ENCODE measurements around the gene P2RY8.

GRCh38 chrX:1487401-1487800 is 49.6 kb downstream of the P2RY8 start:
- TF ChIP-seq, protein P1, sequence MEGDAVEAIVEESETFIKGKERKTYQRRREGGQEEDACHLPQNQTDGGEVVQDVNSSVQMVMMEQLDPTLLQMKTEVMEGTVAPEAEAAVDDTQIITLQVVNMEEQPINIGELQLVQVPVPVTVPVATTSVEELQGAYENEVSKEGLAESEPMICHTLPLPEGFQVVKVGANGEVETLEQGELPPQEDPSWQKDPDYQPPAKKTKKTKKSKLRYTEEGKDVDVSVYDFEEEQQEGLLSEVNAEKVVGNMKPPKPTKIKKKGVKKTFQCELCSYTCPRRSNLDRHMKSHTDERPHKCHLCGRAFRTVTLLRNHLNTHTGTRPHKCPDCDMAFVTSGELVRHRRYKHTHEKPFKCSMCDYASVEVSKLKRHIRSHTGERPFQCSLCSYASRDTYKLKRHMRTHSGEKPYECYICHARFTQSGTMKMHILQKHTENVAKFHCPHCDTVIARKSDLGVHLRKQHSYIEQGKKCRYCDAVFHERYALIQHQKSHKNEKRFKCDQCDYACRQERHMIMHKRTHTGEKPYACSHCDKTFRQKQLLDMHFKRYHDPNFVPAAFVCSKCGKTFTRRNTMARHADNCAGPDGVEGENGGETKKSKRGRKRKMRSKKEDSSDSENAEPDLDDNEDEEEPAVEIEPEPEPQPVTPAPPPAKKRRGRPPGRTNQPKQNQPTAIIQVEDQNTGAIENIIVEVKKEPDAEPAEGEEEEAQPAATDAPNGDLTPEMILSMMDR (IDR thresholded peaks at IDR 0.05; ENCODE audit: low read depth, low read length, poor library complexity, severe bottlenecking): no peak
- no peak for TF ChIP-seq EZH2phosphoT487 (IDR thresholded peaks at IDR 0.05; ENCODE audit: borderline replicate concordance, low read length)

All from DOHH2 (cell line).